Ramos (cell line): ENCODE measurements around the gene SIX5.
"Not testable (repeated sequence)": the region's sequence is repeated elsewhere in the genome, so short reads cannot be mapped to it uniquely, and the experiment has no call there.

ENCODE experiments used
- in situ Hi-C: fragments of 300-500 bp; cut with MboI; formaldehyde crosslinking; loops from one replicate; pipeline ENCODE4 v1.14.3; 2022; ENCODE audit warnings: low sequenced_read_pairs; ENCODE audit not compliant: unreplicated experiment

SIX5 gene

GRCh38 chr19:45768984-45769782 lies at the start of gene SIX5:
TSS of gene SIX5 (minus strand) at chr19:45769252. CDS start at chr19:45768844, 408 bp downstream.
- in situ Hi-C loops, result no loop called here

- in situ Hi-C loops, result no loop called here
Measured at GRCh38 chr19:45817725-45818301, 48.8 kb upstream of the SIX5 start.

- in situ Hi-C loops, result no loop called here
Measured at GRCh38 chr19:45817010-45817724, 48.1 kb upstream of the SIX5 start.

- in situ Hi-C loops, result no loop called here
Measured at GRCh38 chr19:45816236-45817009, 47.4 kb upstream of the SIX5 start.

- in situ Hi-C loops, result no loop called here
Measured at GRCh38 chr19:45815481-45816216, 46.6 kb upstream of the SIX5 start.

- in situ Hi-C loops, result no loop called here
Measured at GRCh38 chr19:45814851-45815480, 45.9 kb upstream of the SIX5 start, which contains the start of gene RSPH6A. TSS of gene RSPH6A (minus strand) at chr19:45815308. CDS start at chr19:45815176, 132 bp downstream.

GRCh38 chr19:45814166-45814780 lies 45.2 kb upstream of the SIX5 start:
- in situ Hi-C loops, result no loop called here

GRCh38 chr19:45812297-45812696 lies 43.2 kb upstream of the SIX5 start:
- in situ Hi-C loops, result no loop called here

GRCh38 chr19:45809643-45810159 lies 40.6 kb upstream of the SIX5 start:
- in situ Hi-C loops, result no loop called here

GRCh38 chr19:45805719-45806118 lies 36.7 kb upstream of the SIX5 start:
- in situ Hi-C loops, result no loop called here

- in situ Hi-C loops, result no loop called here
Measured at GRCh38 chr19:45804959-45805230, 35.8 kb upstream of the SIX5 start.

- in situ Hi-C loops, result no loop called here
Measured at GRCh38 chr19:45804140-45804958, 35.3 kb upstream of the SIX5 start.

- in situ Hi-C loops, result no loop called here
Measured at GRCh38 chr19:45801603-45802175, 32.6 kb upstream of the SIX5 start.

- in situ Hi-C loops, result no loop called here
Measured at GRCh38 chr19:45800070-45800553, 31.1 kb upstream of the SIX5 start.

GRCh38 chr19:45799541-45799940 lies 30.5 kb upstream of the SIX5 start:
- in situ Hi-C loops, result not testable (repeated sequence)

- in situ Hi-C loops, result no loop called here
Measured at GRCh38 chr19:45798995-45799517, 30.0 kb upstream of the SIX5 start.

GRCh38 chr19:45794627-45795026 lies 25.6 kb upstream of the SIX5 start:
- in situ Hi-C loops, result no loop called here
